ENCODE results near the gene JAZF1. TPM values are rescaled to one million over a fixed set of nuclear protein-coding genes. Genes with fewer than 3 reads are reported as not detected.

The JAZF1 gene
- 1 to 10 TPM; 5.1 to 5.2 TPM for total RNA-seq

GRCh38 chr7:28180364-28181147, at the start of gene JAZF1:
JAZF1 (minus strand) TSS chr7:28180795.

Other genes starting within 250 kb of the JAZF1 start
- gene CREB5, start 231.7 kb upstream of the JAZF1 start, total RNA-seq, result not detected